Peyer's patch (tissue), 4 donors: ENCODE results near the gene IGFN1. TPM values are rescaled to one million over a fixed set of nuclear protein-coding genes. Genes with fewer than 3 reads are reported as not detected.

Experiments used
- DNase-seq, 3 donors: peaks; one replicate each; pipeline ENCODE4 v3.0.0-alpha.2; 2017 to 2019
- H3K27ac ChIP-seq, 4 donors: fragments of 200-600 bp; sonication (generic); one replicate each; pipeline ENCODE4 v1.5.1; 2016 to 2019
- H3K27me3 ChIP-seq, 2 donors: fragments of 200-600 bp; sonication (generic); one replicate each; pipeline ENCODE4 v1.5.1; 2019
- H3K36me3 ChIP-seq, 3 donors: fragments of 200-600 bp; sonication (generic); one replicate each; pipeline ENCODE4 v1.5.1; 2016 to 2019
- H3K4me1 ChIP-seq, 4 donors: fragments of 200-600 bp; sonication (generic); one replicate each; pipeline ENCODE4 v1.5.1; 2016 to 2019
- H3K4me3 ChIP-seq, 4 donors: fragments of 200-600 bp; sonication (generic); 1 replicate in 3 of 4; 2 replicates in 1 of 4; pipeline ENCODE4 v1.5.1; 2016 to 2019; ENCODE audit warnings: mild to moderate bottlenecking in 1 of 4
- H3K9me3 ChIP-seq, 4 donors: fragments of 200-600 bp; sonication (generic); one replicate each; pipeline ENCODE4 v1.5.1; 2016 to 2019; ENCODE audit warnings: mild to moderate bottlenecking in 1 of 4
- CTCF ChIP-seq, 6 experiments: fragments of 450-650 bp in 4 of 6; fragments of 200-600 bp in 2 of 6; sonication (generic) in 1 of 6; IDR thresholded peaks; one replicate each; pipeline ENCODE4 v1.5.1; 2017 to 2019; ENCODE audit warnings: antibody characterized with exemption in 6 of 6, mild to moderate bottlenecking in 3 of 6, moderate library complexity in 1 of 6
- POLR2A ChIP-seq, 2 donors: fragments of 450-650 bp; IDR thresholded peaks; one replicate each; pipeline ENCODE4 v1.5.1; 2017; ENCODE audit warnings: antibody characterized with exemption in 2 of 2, mild to moderate bottlenecking in 2 of 2, moderate library complexity in 2 of 2
- total RNA-seq, 4 donors: library from RNA; depleted of rRNA; stranded (reverse); fragments of >200 nt; gene quantifications; one replicate each; pipeline ENCODE4 v1.1.0, GENCODE V29; 2016

IGFN1 gene
- total RNA-seq, 4 donors from 2014 or later = not detected

- H3K27me3 ChIP-seq = no peaks in the 10 kb centered on the region
- peaks cover 0 to 56% (median 0%) of the 10 kb centered on the region in 3 donors for H3K36me3 ChIP-seq
- no peaks in the 10 kb centered on the region for H3K9me3 ChIP-seq
- DNase-seq = no peak
- TF ChIP-seq POLR2A (IDR thresholded peaks at IDR 0.05) (no peak), CTCF (IDR thresholded peaks at IDR 0.05) (no peak)
- no peaks in the 10 kb centered on the region for H3K4me1 ChIP-seq
- H3K27ac ChIP-seq = no peak overlapping the region
- no peak overlapping the region for H3K4me3 ChIP-seq
Observed at GRCh38 chr1:201143726-201144635, 46.6 kb upstream of the IGFN1 start.

DNA sequence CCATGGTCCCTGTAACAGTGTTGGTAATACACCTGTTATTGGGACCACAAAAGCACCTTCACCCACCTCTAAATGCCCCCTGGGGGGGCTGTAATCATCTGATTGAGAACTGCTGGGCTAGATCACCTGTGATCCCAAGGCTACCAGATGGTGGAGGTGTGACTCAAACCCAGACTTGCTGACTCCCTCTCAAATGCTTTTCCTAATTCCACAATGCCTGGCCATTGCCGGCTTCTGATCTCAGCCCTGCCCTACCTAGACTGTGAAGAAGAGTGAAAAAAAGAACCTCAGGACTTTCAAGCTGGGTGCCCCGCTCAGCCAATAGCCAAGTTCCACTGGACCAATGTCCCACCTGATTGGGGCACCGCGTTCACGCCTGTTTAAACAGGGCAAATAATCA lies 45.9 kb upstream of the IGFN1 start:
- DNase-seq = no peak
- peaks cover 0 to 56% (median 0%) of the 10 kb centered on the region in 3 donors for H3K36me3 ChIP-seq
- H3K4me3 ChIP-seq = no peak overlapping the region
- H3K27me3 ChIP-seq = no peaks in the 10 kb centered on the region
- no peaks in the 10 kb centered on the region for H3K4me1 ChIP-seq
- H3K27ac ChIP-seq = no peak overlapping the region
- TF ChIP-seq POLR2A (IDR thresholded peaks at IDR 0.05) (no peak), CTCF (IDR thresholded peaks at IDR 0.05) (no peak)
- H3K9me3 ChIP-seq = no peaks in the 10 kb centered on the region

GRCh38 chr1:201145132-201145531 lies 45.5 kb upstream of the IGFN1 start:
- Histone ChIP-seq H3K27me3 (no peaks in the 10 kb centered on the region), H3K36me3 (peaks cover 0 to 56% (median 0%) of the 10 kb centered on the region in 3 donors), H3K4me3 (no peak overlapping the region), H3K27ac (no peak overlapping the region), H3K4me1 (no peaks in the 10 kb centered on the region), H3K9me3 (no peaks in the 10 kb centered on the region)
- no peak for DNase-seq
- TF ChIP-seq CTCF (IDR thresholded peaks at IDR 0.05) (no peak), POLR2A (IDR thresholded peaks at IDR 0.05) (no peak)

DNA sequence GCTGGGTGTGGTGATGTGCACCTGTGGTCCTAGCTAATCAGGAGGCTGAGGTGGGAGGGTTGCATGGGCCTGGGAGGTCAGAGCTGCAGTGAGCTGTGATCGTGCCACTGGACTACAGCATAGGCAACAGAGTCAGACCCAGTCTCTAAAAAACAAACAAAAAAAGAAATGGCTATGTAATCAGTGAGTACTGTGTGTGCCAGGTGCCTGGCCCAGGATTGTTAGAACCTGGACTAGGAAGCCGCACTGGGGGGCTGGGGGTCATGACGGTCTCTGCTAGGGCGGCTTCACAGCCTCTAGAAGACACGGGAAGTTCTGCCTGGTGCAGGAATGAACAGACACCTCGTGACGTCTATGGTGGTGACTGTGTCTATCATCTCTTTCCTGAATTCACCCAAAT lies 44.8 kb upstream of the IGFN1 start:
- Histone ChIP-seq H3K27ac (no peak overlapping the region), H3K4me3 (no peak overlapping the region), H3K27me3 (no peaks in the 10 kb centered on the region), H3K36me3 (peaks cover 0 to 50% (median 0%) of the 10 kb centered on the region in 3 donors), H3K9me3 (no peaks in the 10 kb centered on the region), H3K4me1 (no peaks in the 10 kb centered on the region)
- no peak for DNase-seq
- TF ChIP-seq CTCF (IDR thresholded peaks at IDR 0.05) = no peak
- TF ChIP-seq POLR2A (IDR thresholded peaks at IDR 0.05) = no peak

DNA sequence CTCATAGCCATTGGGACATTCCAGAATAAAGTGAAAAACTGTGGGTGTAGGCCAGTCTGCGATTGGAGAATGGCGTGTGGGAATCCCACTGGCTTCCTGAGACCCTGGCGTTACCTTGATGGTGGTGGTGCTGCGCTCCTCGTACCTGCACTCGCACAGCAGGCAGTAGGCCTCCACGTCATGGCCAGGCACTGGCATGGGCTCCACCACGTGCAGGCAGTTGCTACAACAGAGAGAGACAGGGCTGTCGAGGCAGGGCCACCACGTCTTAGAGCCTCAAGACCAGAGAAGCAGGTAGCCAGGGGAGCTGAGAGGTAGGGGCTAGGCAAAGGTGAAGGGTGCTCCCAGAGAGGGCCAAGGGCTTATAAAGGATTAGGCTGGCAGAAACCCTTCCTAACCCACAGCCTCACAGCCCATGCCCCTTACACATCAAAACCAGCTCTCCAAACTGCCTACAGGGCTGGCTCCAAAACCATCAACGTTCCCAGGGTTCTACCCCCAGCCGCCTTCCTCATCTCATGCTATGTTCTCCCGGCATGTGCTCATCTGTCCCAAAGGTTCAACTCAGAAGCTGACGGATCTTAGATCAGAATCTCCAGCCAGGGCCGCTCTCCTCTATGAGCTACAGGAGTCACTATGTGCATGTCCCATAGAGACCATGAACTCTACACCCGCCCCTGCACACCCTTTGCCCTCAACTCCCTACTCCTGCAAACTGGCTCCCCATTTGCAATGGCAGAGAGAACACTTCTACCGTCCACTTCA lies 43.8 kb upstream of the IGFN1 start:
- Histone ChIP-seq H3K4me3 (no peak overlapping the region), H3K36me3 (peaks cover 0 to 50% (median 0%) of the 10 kb centered on the region in 3 donors), H3K4me1 (no peaks in the 10 kb centered on the region), H3K9me3 (no peaks in the 10 kb centered on the region), H3K27ac (no peak overlapping the region), H3K27me3 (no peaks in the 10 kb centered on the region)
- no peak for DNase-seq
- no peak for TF ChIP-seq CTCF (IDR thresholded peaks at IDR 0.05)
- no peak for TF ChIP-seq POLR2A (IDR thresholded peaks at IDR 0.05)
